Lower lobe of right lung (tissue), 2 donors: ENCODE measurements around the gene IL36RN. TPM values are rescaled to one million over a fixed set of nuclear protein-coding genes. Genes with fewer than 3 reads are reported as not detected.

Experiments
- ATAC-seq, 2 donors: fragments of 200-7000 bp; cut with Tn5 transposase; one replicate each; pipeline ENCODE4 v1.9.1; 2020 to 2022; ENCODE audit warnings: mild to moderate bottlenecking in 2 of 2, moderate library complexity in 2 of 2
- DNase-seq: peaks from one replicate; pipeline ENCODE4 v3.0.0-alpha.2; 2020
- H3K27ac ChIP-seq: fragments of 200-600 bp; one replicate; pipeline ENCODE4 v1.8.0; 2022
- H3K27me3 ChIP-seq: fragments of 200-600 bp; one replicate; pipeline ENCODE4 v1.8.0; 2022; ENCODE audit warnings: low read depth
- H3K36me3 ChIP-seq: fragments of 200-600 bp; one replicate; pipeline ENCODE4 v1.8.0; 2022; ENCODE audit warnings: mild to moderate bottlenecking
- H3K4me1 ChIP-seq: fragments of 200-600 bp; one replicate; pipeline ENCODE4 v1.8.0; 2022
- H3K4me3 ChIP-seq: fragments of 200-600 bp; one replicate; pipeline ENCODE4 v1.8.0; 2022; ENCODE audit warnings: mild to moderate bottlenecking
- H3K9me3 ChIP-seq: fragments of 200-600 bp; one replicate; pipeline ENCODE4 v1.8.0; 2022
- CTCF ChIP-seq: fragments of 200-600 bp; IDR thresholded peaks from one replicate; pipeline ENCODE4 v1.8.0; 2022; ENCODE audit warnings: antibody characterized with exemption, mild to moderate bottlenecking
- intact Hi-C: fragments of 100-400 bp; cut with DNase I; formaldehyde crosslinking; loops from one replicate; pipeline ENCODE4 v1.11.0; 2022
- total RNA-seq: library from RNA; stranded (reverse); fragmentation: NEBNext Ultra II Directional; extraction: Animal tissue kit (Norgen Biotek cat#: 25700); gene quantifications from one replicate; pipeline ENCODE4 v1.2.1, GENCODE V29; 2021
- donor health status: DM: no; HTN: yes; CAD: no; lungs with severe emphysema.

The IL36RN gene
- total RNA-seq, 1 donor from 2014 or later, result not detected

- TF ChIP-seq CTCF, result no peak
- intact Hi-C loops, result no loop called here
- Histone ChIP-seq H3K27me3 (no peaks in the 10 kb centered on the region), H3K36me3 (no peaks in the 10 kb centered on the region), H3K4me1 (no peaks in the 10 kb centered on the region), H3K27ac (no peak overlapping the region), H3K9me3 (no peaks in the 10 kb centered on the region), H3K4me3 (no peak overlapping the region)
- no peak for DNase-seq
- peak; percentile 12 to 21 for ATAC-seq
These were observed 7.8 kb upstream of the IL36RN start for GRCh38 chr2:113050921-113051895.

GRCh38 chr2:113052396-113052917 lies 6.5 kb upstream of the IL36RN start, which contains the start of gene IL36B:
TSS of gene IL36B (minus strand) at chr2:113052867.
- no peaks in the 10 kb centered on the region for H3K9me3 ChIP-seq
- H3K4me1 ChIP-seq, result no peaks in the 10 kb centered on the region
- H3K4me3 ChIP-seq, result no peak within 1 kb of the TSS
- intact Hi-C loops, result no loop called here
- TF ChIP-seq CTCF, result no peak
- H3K36me3 ChIP-seq, result no peaks in the 10 kb centered on the region
- ATAC-seq (no peak), DNase-seq (no peak)
- H3K27me3 ChIP-seq, result no peaks in the 10 kb centered on the region
- H3K27ac ChIP-seq, result no peak within 1 kb of the TSS

- ATAC-seq (no peak), DNase-seq (no peak)
- Histone ChIP-seq H3K4me3 (no peak overlapping the region), H3K27ac (no peak overlapping the region), H3K27me3 (no peaks in the 10 kb centered on the region), H3K4me1 (no peaks in the 10 kb centered on the region), H3K36me3 (no peaks in the 10 kb centered on the region), H3K9me3 (no peaks in the 10 kb centered on the region)
- no peak for TF ChIP-seq CTCF
- intact Hi-C loops, result no loop called here
These were observed 5.3 kb upstream of the IL36RN start for GRCh38 chr2:113053666-113054065.

GRCh38 chr2:113054066-113054465 lies 4.9 kb upstream of the IL36RN start:
- Histone ChIP-seq H3K36me3 (no peaks in the 10 kb centered on the region), H3K4me3 (no peak overlapping the region), H3K27ac (no peak overlapping the region), H3K27me3 (no peaks in the 10 kb centered on the region), H3K4me1 (no peaks in the 10 kb centered on the region), H3K9me3 (no peaks in the 10 kb centered on the region)
- DNase-seq (no peak), ATAC-seq (no peak)
- intact Hi-C loops, result no loop called here
- no peak for TF ChIP-seq CTCF

GRCh38 chr2:113056521-113056920 lies 2.5 kb upstream of the IL36RN start:
- intact Hi-C loops, result no loop called here
- ATAC-seq, result no peak

More at GRCh38 chr2:113056521-113056920, 2.5 kb upstream of the IL36RN start:
- no peak overlapping the region for H3K27ac ChIP-seq
- H3K9me3 ChIP-seq, result no peaks in the 10 kb centered on the region
- no peaks in the 10 kb centered on the region for H3K27me3 ChIP-seq
- no peaks in the 10 kb centered on the region for H3K36me3 ChIP-seq
- no peak for DNase-seq
- no peak for TF ChIP-seq CTCF
- no peak overlapping the region for H3K4me3 ChIP-seq
- H3K4me1 ChIP-seq, result no peaks in the 10 kb centered on the region
